ENCODE data around the gene WBP11. TPM values are rescaled to one million over a fixed set of nuclear protein-coding genes. Genes with fewer than 3 reads are reported as not detected.
A peak's percentile ranks its signal among the peaks of the same experiment; 100 is the strongest.

WBP11 gene
- total RNA-seq, 1 donor from 2014 or later, result 72.1 TPM

- Histone ChIP-seq H3K9me3 (ENCODE audit: insufficient read depth, low read depth, low read length) (no peaks in the 10 kb centered on the region), H3K9ac (ENCODE audit: low read length) (peak overlapping the region; percentile 95), H3K27ac (ENCODE audit: low read depth, low read length) (peak overlapping the region; percentile 96), H2AFZ (ENCODE audit: low read depth, low read length) (peak overlapping the region; percentile 77), H4K20me1 (ENCODE audit: insufficient read depth, low read length) (peaks cover 8% of the 10 kb centered on the region), H3K27me3 (ENCODE audit: insufficient read depth, low read length) (no peaks in the 10 kb centered on the region), H3K36me3 (ENCODE audit: insufficient read depth, low read length) (peaks cover 17% of the 10 kb centered on the region), H3K4me2 (ENCODE audit: low read length) (peak overlapping the region; percentile 91), H3K4me3 (ENCODE audit: insufficient read depth, low read depth, low read length) (peak overlapping the region; percentile 97), H3K4me1 (ENCODE audit: insufficient read depth, low read length) (peaks cover 12% of the 10 kb centered on the region), H3K79me2 (ENCODE audit: insufficient read depth, low read length) (peaks cover 55% of the 10 kb centered on the region)
- Mint-ChIP-seq H3K4me3 (ENCODE audit: unreplicated experiment) (no peak overlapping the region), H3K9me3 (ENCODE audit: unreplicated experiment) (no peaks in the 10 kb centered on the region), H3K4me1 (ENCODE audit: low read depth, unreplicated experiment) (peaks cover 5% of the 10 kb centered on the region), H3K36me3 (ENCODE audit: low read depth, unreplicated experiment) (no peaks in the 10 kb centered on the region), H3K27ac (ENCODE audit: unreplicated experiment) (no peak overlapping the region), H3K27me3 (ENCODE audit: low read depth, unreplicated experiment) (no peaks in the 10 kb centered on the region)
- no peak for FAIRE-seq
- no peak for TF ChIP-seq CTCF (IDR thresholded peaks at IDR 0.05; ENCODE audit: insufficient read depth, low read depth, low read length)
- TF ChIP-seq EZH2 (IDR thresholded peaks at IDR 0.05; ENCODE audit: insufficient read depth, low read length), result no peak
- no peak for DNase-seq (ENCODE audit: low read depth)
Measured at GRCh38 chr12:14802721-14803010, 612 bp downstream of the WBP11 start.

GRCh38 chr12:14802247-14802646 lies 1.0 kb downstream of the WBP11 start:
- Mint-ChIP-seq H3K4me3 (ENCODE audit: unreplicated experiment) (no peak overlapping the region), H3K4me1 (ENCODE audit: low read depth, unreplicated experiment) (peaks cover 5% of the 10 kb centered on the region), H3K27ac (ENCODE audit: unreplicated experiment) (no peak overlapping the region), H3K9me3 (ENCODE audit: unreplicated experiment) (no peaks in the 10 kb centered on the region), H3K36me3 (ENCODE audit: low read depth, unreplicated experiment) (peaks cover under 1% of the 10 kb centered on the region), H3K27me3 (ENCODE audit: low read depth, unreplicated experiment) (no peaks in the 10 kb centered on the region)
- Histone ChIP-seq H2AFZ (ENCODE audit: low read depth, low read length) (no peak overlapping the region), H3K4me2 (ENCODE audit: low read length) (peak overlapping the region; percentile 91), H3K9me3 (ENCODE audit: insufficient read depth, low read depth, low read length) (no peaks in the 10 kb centered on the region), H3K36me3 (ENCODE audit: insufficient read depth, low read length) (peaks cover 21% of the 10 kb centered on the region), H3K79me2 (ENCODE audit: insufficient read depth, low read length) (peaks cover 60% of the 10 kb centered on the region), H4K20me1 (ENCODE audit: insufficient read depth, low read length) (peaks cover 12% of the 10 kb centered on the region), H3K4me3 (ENCODE audit: insufficient read depth, low read depth, low read length) (peak overlapping the region; percentile 97), H3K27ac (ENCODE audit: low read depth, low read length) (peak overlapping the region; percentile 96), H3K4me1 (ENCODE audit: insufficient read depth, low read length) (peaks cover 12% of the 10 kb centered on the region), H3K9ac (ENCODE audit: low read length) (peak overlapping the region; percentile 95), H3K27me3 (ENCODE audit: insufficient read depth, low read length) (no peaks in the 10 kb centered on the region)
- TF ChIP-seq EZH2 (IDR thresholded peaks at IDR 0.05; ENCODE audit: insufficient read depth, low read length) (no peak), CTCF (IDR thresholded peaks at IDR 0.05; ENCODE audit: insufficient read depth, low read depth, low read length) (no peak)
- DNase-seq (ENCODE audit: low read depth), result no peak
- FAIRE-seq, result peak; percentile 17

- Histone ChIP-seq H4K20me1 (ENCODE audit: insufficient read depth, low read length) (peaks cover 8% of the 10 kb centered on the region), H3K79me2 (ENCODE audit: insufficient read depth, low read length) (peaks cover 35% of the 10 kb centered on the region), H3K27me3 (ENCODE audit: insufficient read depth, low read length) (no peaks in the 10 kb centered on the region), H3K4me1 (ENCODE audit: insufficient read depth, low read length) (no peaks in the 10 kb centered on the region), H3K4me3 (ENCODE audit: insufficient read depth, low read depth, low read length) (no peak overlapping the region), H3K36me3 (ENCODE audit: insufficient read depth, low read length) (peaks cover 68% of the 10 kb centered on the region), H3K27ac (ENCODE audit: low read depth, low read length) (no peak overlapping the region), H3K4me2 (ENCODE audit: low read length) (no peak overlapping the region), H2AFZ (ENCODE audit: low read depth, low read length) (no peak overlapping the region), H3K9ac (ENCODE audit: low read length) (no peak overlapping the region), H3K9me3 (ENCODE audit: insufficient read depth, low read depth, low read length) (no peaks in the 10 kb centered on the region)
- Mint-ChIP-seq H3K27me3 (ENCODE audit: low read depth, unreplicated experiment) (no peaks in the 10 kb centered on the region), H3K4me3 (ENCODE audit: unreplicated experiment) (no peak overlapping the region), H3K36me3 (ENCODE audit: low read depth, unreplicated experiment) (peaks cover 14% of the 10 kb centered on the region), H3K4me1 (ENCODE audit: low read depth, unreplicated experiment) (no peaks in the 10 kb centered on the region), H3K27ac (ENCODE audit: unreplicated experiment) (no peak overlapping the region), H3K9me3 (ENCODE audit: unreplicated experiment) (no peaks in the 10 kb centered on the region)
- no peak for FAIRE-seq
- DNase-seq (ENCODE audit: low read depth), result no peak
- TF ChIP-seq EZH2 (IDR thresholded peaks at IDR 0.05; ENCODE audit: insufficient read depth, low read length) (no peak), CTCF (IDR thresholded peaks at IDR 0.05; ENCODE audit: insufficient read depth, low read depth, low read length) (no peak)
Measured at GRCh38 chr12:14795028-14795448, 8.2 kb downstream of the WBP11 start.

Data from astrocyte (in vitro differentiated cells and primary cell).